Measurements from ENCODE around the gene THSD1.
"Not testable (repeated sequence)": the region's sequence is repeated elsewhere in the genome, so short reads cannot be mapped to it uniquely, and the experiment has no call there.

DNA sequence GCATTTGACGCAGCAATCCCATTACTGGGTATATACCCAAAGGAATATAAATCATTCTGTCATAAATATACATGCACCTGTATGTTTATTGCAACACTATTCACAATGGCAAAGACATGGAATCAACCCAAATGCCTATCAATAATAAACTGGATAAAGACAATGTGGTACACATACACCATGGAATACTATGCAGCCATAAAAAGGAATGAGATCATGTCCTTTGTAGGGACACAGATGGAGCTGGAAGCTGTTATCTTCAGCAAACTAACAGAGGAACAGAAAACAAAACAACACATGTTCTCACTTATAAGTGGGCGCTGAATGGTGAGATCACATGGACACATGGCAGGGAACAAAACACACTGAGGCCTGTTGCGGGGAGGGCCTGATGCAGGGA lies 63.8 kb downstream of the THSD1 start:
- TF ChIP-seq SUZ12 (IDR thresholded peaks at IDR 0.05; ENCODE audit: extremely low read depth, insufficient read depth, insufficient read length); ZNF274 (IDR thresholded peaks at IDR 0.05; ENCODE audit: low read depth, low read length): not testable (repeated sequence)

Data from NT2/D1 (cell line).